Right ventricle myocardium inferior (tissue), 1 donor: Measurements from ENCODE around the gene TMEM138. TPM values are rescaled to one million over a fixed set of nuclear protein-coding genes. Genes with fewer than 3 reads are reported as not detected.
"Not testable (repeated sequence)": the region's sequence is repeated elsewhere in the genome, so short reads cannot be mapped to it uniquely, and the experiment has no call there.

ENCODE experiments used
- ATAC-seq: fragments of 200-7000 bp; cut with Tn5 transposase; one replicate; pipeline ENCODE4 v1.9.1; 2020; ENCODE audit warnings: mild to moderate bottlenecking, moderate library complexity
- DNase-seq: peaks from one replicate; pipeline ENCODE4 v3.0.0; 2021; ENCODE audit errors: missing footprints
- intact Hi-C: fragments of 100-400 bp; cut with DNase I; formaldehyde crosslinking; loops from one replicate; pipeline ENCODE4 v1.11.0; 2022
- total RNA-seq: library from RNA; stranded (reverse); fragmentation: NEBNext Ultra II Directional; extraction: Animal tissue kit (Norgen Biotek cat#: 25700); gene quantifications from one replicate; pipeline ENCODE4 v1.2.1, GENCODE V29; 2021
- donor health status: DM: no; HTN: yes; CAD: no; lungs with severe emphysema.

Gene TMEM138
- total RNA-seq, 1 donor from 2014 or later: 18.0 TPM

- intact Hi-C loops: no loop called here
- no peak for DNase-seq
- no peak for ATAC-seq
These were observed 4.8 kb upstream of the TMEM138 start for GRCh38 chr11:61357233-61357893.

- intact Hi-C loops: no loop called here
- no peak for DNase-seq
These were observed 4.3 kb upstream of the TMEM138 start for GRCh38 chr11:61357894-61358239.

DNA sequence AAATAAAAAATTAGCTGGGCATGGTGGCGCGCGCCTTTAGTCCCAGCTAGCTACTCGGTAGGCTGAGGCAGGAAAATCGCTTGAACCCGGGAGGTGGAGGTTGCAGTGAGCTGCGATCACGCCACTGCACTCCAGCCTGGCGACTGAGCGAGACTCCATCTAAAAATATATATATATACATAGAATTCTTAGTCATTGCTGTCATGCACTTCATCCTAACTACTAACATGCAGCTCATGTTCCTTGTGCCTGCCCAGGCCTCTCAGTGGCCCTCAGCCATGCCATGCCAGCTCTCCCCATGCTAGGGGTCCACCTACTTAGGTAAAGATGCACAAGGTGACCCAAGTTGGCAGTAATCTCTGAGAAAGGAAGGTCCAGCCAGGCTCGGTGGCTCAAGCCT lies 3.6 kb upstream of the TMEM138 start:
- intact Hi-C loops: no loop called here
- ATAC-seq: no peak
- DNase-seq: no peak

More at GRCh38 chr11:61357894-61358239, 4.3 kb upstream of the TMEM138 start:
- ATAC-seq: no peak

GRCh38 chr11:61359516-61359915 lies 2.7 kb upstream of the TMEM138 start:
- ATAC-seq (no peak), DNase-seq (no peak)
- intact Hi-C loops: no loop called here

- DNase-seq (no peak), ATAC-seq (no peak)
- intact Hi-C loops: no loop called here
These were observed 885 bp upstream of the TMEM138 start for GRCh38 chr11:61361237-61361740.

DNA sequence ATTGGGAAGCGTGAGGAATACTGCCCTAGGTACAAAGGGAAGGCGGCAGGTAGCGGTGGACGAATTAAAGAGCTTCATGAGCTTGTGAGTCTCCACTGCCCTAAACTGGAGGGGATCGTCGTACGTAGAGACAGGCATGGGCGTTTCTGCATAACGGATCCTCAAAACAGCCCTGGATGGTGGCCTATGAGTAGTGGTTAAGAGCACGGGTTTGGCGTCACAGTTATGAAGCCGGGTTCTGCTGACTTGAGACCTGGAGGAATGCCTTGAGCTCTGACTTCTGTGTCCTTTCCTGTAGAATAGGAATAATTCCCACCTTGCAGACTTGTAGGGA lies 335 bp downstream of the TMEM138 start:
- DNase-seq (no peak), ATAC-seq (no peak)
- intact Hi-C loops: loop anchor here (2.0 kb wide), 1 partner anchor 26 kb away; no protein-coding TSS in a partner anchor

DNA sequence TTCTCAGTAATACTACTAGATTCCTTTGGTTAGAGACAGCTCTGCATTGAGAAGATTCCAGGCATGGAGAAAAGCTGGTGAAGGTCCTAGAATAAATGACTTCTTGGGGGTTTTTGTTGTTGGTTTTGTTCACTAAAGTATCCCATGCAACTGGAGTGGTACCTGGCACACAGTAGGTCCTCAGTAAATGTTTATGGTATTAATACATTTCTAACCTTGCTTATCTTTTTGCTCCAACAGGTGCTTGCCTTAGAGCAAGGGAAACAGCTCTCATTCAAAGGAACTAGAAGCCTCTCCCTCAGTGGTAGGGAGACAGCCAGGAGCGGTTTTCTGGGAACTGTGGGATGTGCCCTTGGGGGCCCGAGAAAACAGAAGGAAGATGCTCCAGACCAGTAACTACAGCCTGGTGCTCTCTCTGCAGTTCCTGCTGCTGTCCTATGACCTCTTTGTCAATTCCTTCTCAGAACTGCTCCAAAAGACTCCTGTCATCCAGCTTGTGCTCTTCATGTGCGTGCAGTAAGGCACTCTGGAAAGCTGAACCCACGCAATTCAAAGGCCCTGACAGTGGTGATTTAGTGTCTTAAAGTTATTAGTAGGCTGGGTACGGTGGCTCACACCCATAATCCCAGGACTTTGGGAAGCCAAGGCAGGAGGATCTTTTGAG lies 2.0 kb downstream of the TMEM138 start:
- no peak for ATAC-seq
- intact Hi-C loops: no loop called here
- DNase-seq: no peak

DNA sequence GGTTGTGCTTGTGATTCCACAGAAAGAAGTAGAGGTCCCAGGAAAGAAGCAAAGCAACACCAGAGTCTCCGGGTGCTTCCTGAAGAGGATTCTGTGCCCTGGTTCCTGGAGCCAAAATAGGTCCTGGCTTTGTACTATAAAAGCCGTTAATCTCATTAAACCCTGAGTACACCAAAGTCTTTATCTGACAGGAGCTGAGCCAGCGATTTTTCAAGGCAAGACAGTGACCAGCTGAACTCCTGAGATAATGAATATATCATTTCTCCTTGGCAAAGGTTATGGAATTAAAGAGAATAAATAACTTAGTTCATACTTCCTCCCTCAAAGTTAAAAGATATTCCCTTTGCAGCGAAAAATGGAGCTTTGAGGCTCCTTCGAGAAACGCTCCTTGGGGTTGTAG lies 5.2 kb downstream of the TMEM138 start:
- ATAC-seq (no peak), DNase-seq (no peak)
- intact Hi-C loops: no loop called here

DNA sequence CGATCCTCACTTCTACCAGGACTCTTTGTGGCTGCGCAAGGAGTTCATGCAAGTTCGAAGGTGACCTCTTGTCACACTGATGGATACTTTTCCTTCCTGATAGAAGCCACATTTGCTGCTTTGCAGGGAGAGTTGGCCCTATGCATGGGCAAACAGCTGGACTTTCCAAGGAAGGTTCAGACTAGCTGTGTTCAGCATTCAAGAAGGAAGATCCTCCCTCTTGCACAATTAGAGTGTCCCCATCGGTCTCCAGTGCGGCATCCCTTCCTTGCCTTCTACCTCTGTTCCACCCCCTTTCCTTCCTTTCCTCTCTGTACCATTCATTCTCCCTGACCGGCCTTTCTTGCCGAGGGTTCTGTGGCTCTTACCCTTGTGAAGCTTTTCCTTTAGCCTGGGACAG lies 6.5 kb downstream of the TMEM138 start:
- intact Hi-C loops: no loop called here
- ATAC-seq: no peak

DNA sequence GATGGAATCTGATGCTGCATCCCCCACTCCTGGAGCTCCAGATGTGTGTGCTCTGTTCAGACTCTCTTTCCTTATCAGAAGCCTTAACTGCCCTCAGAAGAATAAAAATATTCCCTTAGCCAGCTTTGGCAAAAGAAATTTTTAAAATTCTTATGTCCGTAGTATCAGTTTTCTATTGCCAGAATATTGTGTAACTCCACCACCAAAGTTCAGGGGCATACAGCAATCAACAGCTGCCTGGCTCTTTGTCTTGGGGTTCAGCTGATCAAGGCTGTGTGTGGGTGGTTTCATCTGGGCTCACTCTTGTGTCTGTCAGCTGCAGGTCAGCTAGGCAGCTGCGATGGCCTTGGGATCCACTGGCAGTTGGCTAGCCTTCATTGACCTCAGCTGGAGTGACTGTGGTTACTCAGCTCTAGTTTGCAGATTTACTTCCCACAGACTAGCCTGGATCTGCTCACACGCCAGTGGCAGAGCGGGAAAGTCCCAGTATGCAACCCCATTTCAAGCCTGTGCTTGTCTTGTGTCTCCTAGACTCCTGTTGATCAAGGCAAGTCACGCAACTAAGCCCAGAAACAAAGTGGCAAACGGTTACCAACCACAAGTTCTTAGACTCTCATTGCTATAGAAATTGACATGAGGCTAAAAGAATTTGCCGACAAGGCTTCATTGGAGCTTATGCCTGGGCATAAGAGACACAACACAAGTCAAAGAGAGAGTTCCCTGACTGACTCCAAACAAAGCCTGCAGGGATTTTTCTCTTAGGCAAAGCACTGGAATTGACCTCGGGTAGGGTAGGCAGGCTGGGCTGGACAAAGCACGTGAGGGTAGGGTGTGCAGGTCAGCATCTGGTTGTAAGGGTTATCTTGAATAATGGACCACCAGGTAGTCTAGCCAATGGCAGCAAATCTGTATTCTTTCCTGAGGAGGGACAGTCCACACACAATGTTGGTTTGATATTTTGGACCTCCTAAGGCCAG lies 7.5 kb downstream of the TMEM138 start:
- ATAC-seq (peak; percentile 93), DNase-seq (no peak)
- intact Hi-C loops: no loop called here

More for the DNA sequence above, 6.5 kb downstream of the TMEM138 start:
- DNase-seq: no peak

DNA sequence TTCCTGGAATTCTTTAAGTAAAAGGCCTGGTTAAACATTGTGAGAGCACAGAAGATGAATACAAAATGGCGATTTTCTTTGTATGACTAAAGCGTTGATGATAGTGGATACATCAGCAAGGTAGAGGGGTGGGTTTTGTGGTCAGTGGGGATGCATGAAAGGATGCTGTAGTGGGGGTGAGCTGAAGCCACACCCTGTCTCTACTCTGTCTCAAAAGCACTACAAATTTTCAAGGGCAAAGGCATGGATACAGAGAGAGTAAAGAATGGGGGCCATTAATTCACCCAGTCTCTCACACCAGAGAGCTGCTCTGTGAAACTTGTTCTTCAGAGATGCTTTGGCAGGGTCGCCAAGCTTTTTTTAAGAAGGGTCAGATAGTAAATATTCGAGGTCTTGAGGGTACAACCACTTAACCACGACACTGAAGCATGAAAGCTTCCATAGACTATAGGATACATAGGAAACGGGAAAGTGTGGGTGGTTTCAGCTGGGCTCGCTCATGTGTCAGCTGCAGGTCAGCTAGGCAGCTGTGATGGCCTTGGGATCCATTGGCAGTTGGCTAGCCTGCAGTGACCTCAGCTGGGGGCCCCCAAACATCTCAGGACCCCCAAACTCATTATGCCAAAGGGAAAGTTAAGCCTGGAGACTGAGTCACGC lies 8.3 kb downstream of the TMEM138 start:
- intact Hi-C loops: no loop called here

DNA sequence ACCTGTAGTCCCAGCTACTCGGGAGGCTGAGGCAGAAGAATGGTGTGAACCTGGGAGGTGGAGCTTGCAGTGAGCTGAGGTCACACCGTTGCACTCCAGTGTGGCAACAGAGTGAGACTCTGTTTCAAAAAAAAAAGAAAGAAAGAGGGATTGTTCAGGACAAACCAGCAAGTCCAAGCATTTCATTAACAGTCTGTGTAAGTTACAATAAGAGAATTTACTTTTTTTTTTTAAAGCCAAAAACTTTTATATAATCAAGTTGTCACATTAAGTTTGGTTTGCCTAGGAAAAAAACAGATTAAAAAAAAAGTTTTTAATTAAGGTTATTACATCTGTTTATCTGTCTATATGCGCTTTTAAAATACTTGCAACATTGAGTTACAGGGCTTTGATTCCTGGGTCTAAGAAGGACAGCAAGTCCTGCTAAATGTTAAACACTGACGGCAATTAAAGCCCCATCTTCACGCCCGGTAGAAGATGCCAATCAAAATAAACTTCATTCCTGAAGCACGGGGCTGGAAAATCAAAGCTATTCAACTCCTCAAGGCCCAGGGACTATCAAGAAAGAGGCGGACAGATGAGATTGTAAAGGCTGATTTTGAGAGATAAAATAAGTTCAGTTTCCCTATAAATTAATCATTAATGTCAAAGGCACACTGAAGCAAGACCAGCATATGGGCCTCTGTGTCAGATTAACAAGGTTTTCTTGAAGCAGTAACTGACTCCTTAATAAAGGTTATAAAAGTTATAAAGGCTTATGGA lies 10.7 kb downstream of the TMEM138 start:
- DNase-seq (no peak), ATAC-seq (no peak)

More for the DNA sequence above, 8.3 kb downstream of the TMEM138 start:
- ATAC-seq (no peak), DNase-seq (no peak)

DNA sequence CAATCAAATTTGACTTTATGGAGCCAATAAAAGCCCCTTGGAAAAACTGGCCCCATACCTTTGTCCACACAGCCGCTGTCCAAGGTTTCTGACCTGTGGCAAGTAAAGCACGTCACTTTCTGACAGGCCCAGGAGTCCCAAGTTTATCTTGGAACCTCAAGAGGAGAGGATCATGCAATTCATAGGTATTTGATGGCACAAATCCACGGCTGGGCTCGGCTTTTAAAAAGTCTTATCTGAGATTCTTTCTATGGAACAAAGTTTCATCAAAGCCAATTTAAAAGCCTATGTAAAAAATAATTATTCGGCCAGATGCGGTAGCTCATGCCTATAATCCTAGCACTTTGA lies 13.6 kb downstream of the TMEM138 start:
- DNase-seq: no peak
- ATAC-seq: no peak
- intact Hi-C loops: no loop called here

More for the DNA sequence above, 10.7 kb downstream of the TMEM138 start:
- intact Hi-C loops: no loop called here

GRCh38 chr11:61377461-61378160 lies 15.4 kb downstream of the TMEM138 start:
- ATAC-seq (peak; percentile 12), DNase-seq (no peak)

GRCh38 chr11:61378713-61379313 lies 16.6 kb downstream of the TMEM138 start:
- intact Hi-C loops: no loop called here
- DNase-seq (no peak), ATAC-seq (peak; percentile 94)

More at GRCh38 chr11:61377461-61378160, 15.4 kb downstream of the TMEM138 start:
- intact Hi-C loops: no loop called here

- intact Hi-C loops: no loop called here
- ATAC-seq (no peak), DNase-seq (no peak)
These were observed 18.7 kb downstream of the TMEM138 start for GRCh38 chr11:61380884-61381283.

DNA sequence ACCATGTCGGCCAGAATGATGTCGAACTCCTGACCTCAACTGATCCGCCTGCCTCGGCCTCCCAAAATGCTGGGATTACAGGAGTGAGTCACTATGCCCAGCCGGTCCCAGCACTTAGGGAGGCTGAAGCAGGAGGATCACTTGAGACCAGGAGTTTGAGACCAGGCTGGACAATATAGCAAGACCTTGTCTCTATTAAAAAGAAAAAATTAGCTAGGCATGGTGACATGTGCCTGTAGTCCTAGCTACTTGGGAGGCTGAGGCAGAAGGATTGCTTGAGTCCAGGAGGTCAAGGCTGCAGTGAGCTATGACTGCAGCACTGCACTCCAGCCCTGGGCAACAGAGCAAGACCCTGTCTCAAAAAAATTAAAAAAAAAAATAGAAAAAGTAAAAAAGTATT lies 21.7 kb downstream of the TMEM138 start:
- DNase-seq, ATAC-seq, intact Hi-C loops: not testable (repeated sequence)
